GM12878 (cell line): ENCODE results near the gene SSBP3. TPM values are rescaled to one million over a fixed set of nuclear protein-coding genes. Genes with fewer than 3 reads are reported as not detected.

Experiments
- ATAC-seq: fragments of 200-7000 bp; cut with Tn5 transposase; 3 replicates; pipeline ENCODE4 v1.9.1; 2020; ENCODE audit warnings: mild to moderate bottlenecking, moderate library complexity
- BruUV-seq: library from RNA; stranded (reverse); fragments of 400-500 nt; replicated peaks from 2 replicates; lab custom pipeline; 2021; lab: Mats Ljungman, UMichigan
- CTCF ChIA-PET: fragments of 300-600 bp; sonication (Branson Sonifier 250); formaldehyde crosslinking; extraction: SDS; loops from one replicate; lab custom pipeline; 2021; ENCODE audit warnings: inconsistent platforms; lab: Yijun Ruan, JAX
- POLR2A ChIA-PET: fragments of 350-600 bp; formaldehyde crosslinking; extraction: SDS; loops from one replicate; lab custom pipeline; 2021; ENCODE audit warnings: inconsistent platforms; lab: Charles Lee
- RAD21 ChIA-PET: fragments of 300-600 bp; sonication (Branson Sonifier 250); formaldehyde crosslinking; loops from one replicate; lab custom pipeline; 2023; ENCODE audit warnings: antibody characterized with exemption; ENCODE audit not compliant: unreplicated experiment; lab: Charles Lee
- SMC1A ChIA-PET: fragments of 300-600 bp; sonication (Branson Sonifier 250); formaldehyde crosslinking; loops from one replicate; lab custom pipeline; 2023; ENCODE audit not compliant: unreplicated experiment, uncharacterized antibody; lab: Charles Lee
- DNase-seq: peaks from one replicate; pipeline ENCODE4 v3.0.0-alpha.2; 2011; ENCODE audit warnings: low read depth, low spot score
- FAIRE-seq: peaks from 3 replicates; lab custom pipeline; 2011; peaks lifted over from hg19 to GRCh38; lab: Jason Lieb, UNC
- H2AFZ ChIP-seq: 2 replicates; pipeline ENCODE4 v1.6.0; 2011; ENCODE audit warnings: low read depth, low read length, control low read depth; ENCODE audit not compliant: control insufficient read depth
- H3K27ac ChIP-seq: 2 replicates; pipeline ENCODE4 v1.5.1; 2011; ENCODE audit warnings: control low read depth; ENCODE audit not compliant: control insufficient read depth, insufficient read depth
- H3K27me3 ChIP-seq, 2 experiments: replicated peaks in 1 of 2; 2 replicates each; pipeline versions ENCODE4 v1.6.0 to v1.6.1; 2011; ENCODE audit warnings: low read length in 1 of 2; ENCODE audit not compliant: control insufficient read depth in 2 of 2, insufficient read depth in 2 of 2
- H3K36me3 ChIP-seq, 2 experiments: 2 replicates each; pipeline ENCODE4 v1.5.1; 2011; ENCODE audit warnings: low read length in 1 of 2; ENCODE audit not compliant: control insufficient read depth in 2 of 2, insufficient read depth in 2 of 2
- H3K4me1 ChIP-seq: 2 replicates; pipeline ENCODE4 v1.6.1; 2011; ENCODE audit warnings: mild to moderate bottlenecking, low read length, moderate library complexity, mixed read lengths; ENCODE audit not compliant: control insufficient read depth, insufficient read depth
- H3K4me2 ChIP-seq: 2 replicates; pipeline ENCODE4 v1.6.0; 2011; ENCODE audit warnings: control low read depth; ENCODE audit not compliant: control insufficient read depth, insufficient read depth
- H3K4me3 ChIP-seq: fragments of 200-600 bp; sonication (generic); 2 replicates; pipeline ENCODE4 v1.5.1; 2016
- H3K79me2 ChIP-seq: 2 replicates; pipeline ENCODE4 v1.6.0; 2011; ENCODE audit warnings: low read length; ENCODE audit not compliant: control insufficient read depth, insufficient read depth
- H3K9ac ChIP-seq: 2 replicates; pipeline ENCODE4 v1.8.0; 2011; ENCODE audit warnings: low read length, control low read depth, mixed read lengths; ENCODE audit not compliant: control insufficient read depth, insufficient read depth
- H3K9me3 ChIP-seq: replicated peaks from 3 replicates; pipeline ENCODE4 v1.5.1; 2011; ENCODE audit warnings: mild to moderate bottlenecking, low read length; ENCODE audit not compliant: control insufficient read depth, insufficient read depth
- H4K20me1 ChIP-seq: 2 replicates; pipeline ENCODE4 v1.6.0; 2011; ENCODE audit not compliant: control insufficient read depth, insufficient read depth
- EED ChIP-seq: sonication (generic); IDR thresholded peaks from 2 replicates; pipeline ENCODE4 v1.6.1; 2016; ENCODE audit warnings: antibody characterized with exemption, low read depth
- MTA3 ChIP-seq: IDR thresholded peaks from 2 replicates; pipeline ENCODE4 v1.6.1; 2012; ENCODE audit warnings: low read length, inconsistent platforms, borderline replicate concordance
- SMAD5 ChIP-seq: IDR thresholded peaks from 2 replicates; pipeline ENCODE4 v1.6.1; 2016; ENCODE audit warnings: antibody characterized with exemption, low read depth
- SRF ChIP-seq, 2 experiments: IDR thresholded peaks; 2 replicates each; pipeline ENCODE4 v1.6.1; 2011; ENCODE audit warnings: low read depth in 2 of 2, low read length in 2 of 2, mild to moderate bottlenecking in 1 of 2, moderate library complexity in 1 of 2
- TCF12 ChIP-seq: IDR thresholded peaks from 2 replicates; pipeline ENCODE4 v1.6.1; 2011; ENCODE audit warnings: low read depth, mild to moderate bottlenecking, low read length
- YY1 ChIP-seq: IDR thresholded peaks from 2 replicates; pipeline ENCODE4 v1.6.1; 2011; ENCODE audit warnings: low read depth, mild to moderate bottlenecking, low read length
- ZBED1 ChIP-seq: IDR thresholded peaks from 2 replicates; pipeline ENCODE4 v1.6.1; 2016; ENCODE audit warnings: borderline replicate concordance
- WGBS: methylation state at CpG from one replicate; pipeline ENCODE4 v1.1.6; 2016; ENCODE audit warnings: low lambda C conversion rate; ENCODE audit not compliant: insufficient replicate concordance, insufficient coverage; ENCODE audit errors: missing lambda C conversion rate; 5-methylcytosine and 5-hydroxymethylcytosine counted together
- in situ Hi-C: fragments of 300-500 bp; cut with MboI; formaldehyde crosslinking; loops from 9 replicates; pipeline ENCODE4 v1.14.3; 2018; ENCODE audit warnings: mixed read lengths
- intact Hi-C: fragments of 100-400 bp; cut with micrococcal nuclease; formaldehyde crosslinking; loops from one replicate; pipeline ENCODE4 v1.14.2; 2022; ENCODE audit not compliant: unreplicated experiment
- polyA plus RNA-seq, 11 experiments: library from polyadenylated mRNA; depleted of rRNA in 4 of 11; unstranded in 6 of 11; stranded (reverse) in 5 of 11; fragments of >200 nt; fragmentation: Nextera tagmentation in 4 of 11; fragmentation: Illumina TruSeq in 1 of 11; extraction: Ambion mirVana in 4 of 11; extraction: Trizol in 1 of 11; gene quantifications; 1 replicate in 1 of 11; 2 replicates in 10 of 11; pipeline versions ENCODE4 v1.2.1 to v1.2.3, GENCODE V29; 2011 to 2016; ENCODE audit warnings: inconsistent platforms in 2 of 11, missing spikeins in 2 of 11, low read depth in 1 of 11
- total RNA-seq, 4 experiments: library from RNA; depleted of rRNA in 3 of 4; stranded (reverse); fragments of >200 nt in 3 of 4; fragmentation: Illumina TruSeq in 1 of 4; extraction: Trizol in 1 of 4; gene quantifications; 2 replicates each; pipeline versions ENCODE4 v1.2.1 to v1.2.3, GENCODE V29; 2013 to 2021
- TF ChIP-seq, protein P1 (sequence below): fragments of 150-350 bp; IDR thresholded peaks from 2 replicates; pipeline ENCODE4 v1.6.1; 2016; ENCODE audit warnings: low read depth, low read length
- TF ChIP-seq, protein P2 (sequence below): fragments of 450-650 bp; IDR thresholded peaks from 2 replicates; pipeline ENCODE4 v1.6.1; 2016; ENCODE audit warnings: mild to moderate bottlenecking

The SSBP3 gene
- total and polyA plus RNA-seq, 10 of the 15 experiments (the other 5 are each of a cell fraction or from before 2014, with no cell fraction given): 4.1 to 51.7 (median 17.1) TPM

GRCh38 chr1:54280651-54281050 is 125.5 kb downstream of the SSBP3 start:
- Histone ChIP-seq H3K4me3 (no peak overlapping the region), H3K79me2 (no peaks in the 10 kb centered on the region), H3K4me2 (no peak overlapping the region), H2AFZ (no peak overlapping the region), H3K27me3 (no peaks in the 10 kb centered on the region), H3K9ac (no peak overlapping the region), H3K4me1 (peaks cover 15% of the 10 kb centered on the region), H4K20me1 (no peaks in the 10 kb centered on the region), H3K27ac (no peak overlapping the region), H3K36me3 (peaks cover 2 to 9% of the 10 kb centered on the region in 2 experiments; a peak in 3 of 4 replicates), H3K9me3 (no peaks in the 10 kb centered on the region)
- ATAC-seq: no peak
- no TSS peak for BruUV-seq
- in situ Hi-C loops: no loop called here
- RAD21 ChIA-PET: no interaction called here
- DNase-seq: no peak
- SMC1A ChIA-PET: no interaction called here
- whole genome bisulfite sequencing: 93% methylated on average over 12 of the region's 12 CpGs
- intact Hi-C loops: no loop called here
- CTCF ChIA-PET: interaction anchor here (1.2 kb wide), 1 partner anchor 8 kb away, joined by 3 read pairs; no protein-coding TSS in a partner anchor
- TF ChIP-seq TCF12 (no peak), ZBED1 (no peak), SRF (IDR thresholded peaks at IDR 0.05; ENCODE audit: low read depth in 2 of 2, low read length in 2 of 2) (no peak), SMAD5 (no peak), YY1 (no peak), MTA3 (no peak), EED (no peak)
- TF ChIP-seq, protein P1, sequence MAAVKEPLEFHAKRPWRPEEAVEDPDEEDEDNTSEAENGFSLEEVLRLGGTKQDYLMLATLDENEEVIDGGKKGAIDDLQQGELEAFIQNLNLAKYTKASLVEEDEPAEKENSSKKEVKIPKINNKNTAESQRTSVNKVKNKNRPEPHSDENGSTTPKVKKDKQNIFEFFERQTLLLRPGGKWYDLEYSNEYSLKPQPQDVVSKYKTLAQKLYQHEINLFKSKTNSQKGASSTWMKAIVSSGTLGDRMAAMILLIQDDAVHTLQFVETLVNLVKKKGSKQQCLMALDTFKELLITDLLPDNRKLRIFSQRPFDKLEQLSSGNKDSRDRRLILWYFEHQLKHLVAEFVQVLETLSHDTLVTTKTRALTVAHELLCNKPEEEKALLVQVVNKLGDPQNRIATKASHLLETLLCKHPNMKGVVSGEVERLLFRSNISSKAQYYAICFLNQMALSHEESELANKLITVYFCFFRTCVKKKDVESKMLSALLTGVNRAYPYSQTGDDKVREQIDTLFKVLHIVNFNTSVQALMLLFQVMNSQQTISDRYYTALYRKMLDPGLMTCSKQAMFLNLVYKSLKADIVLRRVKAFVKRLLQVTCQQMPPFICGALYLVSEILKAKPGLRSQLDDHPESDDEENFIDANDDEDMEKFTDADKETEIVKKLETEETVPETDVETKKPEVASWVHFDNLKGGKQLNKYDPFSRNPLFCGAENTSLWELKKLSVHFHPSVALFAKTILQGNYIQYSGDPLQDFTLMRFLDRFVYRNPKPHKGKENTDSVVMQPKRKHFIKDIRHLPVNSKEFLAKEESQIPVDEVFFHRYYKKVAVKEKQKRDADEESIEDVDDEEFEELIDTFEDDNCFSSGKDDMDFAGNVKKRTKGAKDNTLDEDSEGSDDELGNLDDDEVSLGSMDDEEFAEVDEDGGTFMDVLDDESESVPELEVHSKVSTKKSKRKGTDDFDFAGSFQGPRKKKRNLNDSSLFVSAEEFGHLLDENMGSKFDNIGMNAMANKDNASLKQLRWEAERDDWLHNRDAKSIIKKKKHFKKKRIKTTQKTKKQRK: no peak
- TF ChIP-seq, protein P2, sequence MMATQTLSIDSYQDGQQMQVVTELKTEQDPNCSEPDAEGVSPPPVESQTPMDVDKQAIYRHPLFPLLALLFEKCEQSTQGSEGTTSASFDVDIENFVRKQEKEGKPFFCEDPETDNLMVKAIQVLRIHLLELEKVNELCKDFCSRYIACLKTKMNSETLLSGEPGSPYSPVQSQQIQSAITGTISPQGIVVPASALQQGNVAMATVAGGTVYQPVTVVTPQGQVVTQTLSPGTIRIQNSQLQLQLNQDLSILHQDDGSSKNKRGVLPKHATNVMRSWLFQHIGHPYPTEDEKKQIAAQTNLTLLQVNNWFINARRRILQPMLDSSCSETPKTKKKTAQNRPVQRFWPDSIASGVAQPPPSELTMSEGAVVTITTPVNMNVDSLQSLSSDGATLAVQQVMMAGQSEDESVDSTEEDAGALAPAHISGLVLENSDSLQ: no peak
- POLR2A ChIA-PET: no interaction called here
- FAIRE-seq: no peak
